Measurements from ENCODE around the gene HYAL3.

- TF ChIP-seq CTCF (IDR thresholded peaks at IDR 0.05) (no peak), POLR2A (IDR thresholded peaks at IDR 0.05) (no peak)
Observed at GRCh38 chr3:50245251-50245745, 53.9 kb downstream of the HYAL3 start.
